Ovary (tissue), 9 donors: Measurements from ENCODE around the gene CPD. TPM values are rescaled to one million over a fixed set of nuclear protein-coding genes. Genes with fewer than 3 reads are reported as not detected.

Experiments
- DNase-seq, 5 donors: peaks; one replicate each; pipeline ENCODE4 v3.0.0-alpha.2; 2019 to 2020
- H3K27ac ChIP-seq, 2 donors: fragments of 200-600 bp; one replicate each; pipeline versions ENCODE4 v1.5.1 to v1.8.0; 2019 to 2022
- H3K27me3 ChIP-seq: fragments of 200-600 bp; one replicate; pipeline ENCODE4 v1.8.0; 2022
- H3K36me3 ChIP-seq: fragments of 200-600 bp; sonication (generic); one replicate; pipeline ENCODE4 v1.5.1; 2019
- H3K4me1 ChIP-seq: one replicate; pipeline ENCODE4 v1.8.1; 2013; ENCODE audit warnings: mild to moderate bottlenecking, moderate library complexity; ENCODE audit not compliant: insufficient read depth
- H3K4me3 ChIP-seq: fragments of 200-600 bp; sonication (generic); one replicate; pipeline ENCODE4 v1.5.1; 2017
- H3K9me3 ChIP-seq, 2 donors: fragments of 200-600 bp in 1 of 2; sonication (generic) in 1 of 2; one replicate each; pipeline versions ENCODE4 v1.5.1 to v1.8.1; 2013 to 2019; ENCODE audit warnings: mild to moderate bottlenecking in 1 of 2, moderate library complexity in 1 of 2
- EP300 ChIP-seq: sonication (generic); formaldehyde crosslinking; IDR thresholded peaks from one replicate; pipeline ENCODE4 v1.6.1; 2017; ENCODE audit warnings: antibody characterized with exemption
- POLR2A ChIP-seq: fragments of 450-650 bp; IDR thresholded peaks from one replicate; pipeline ENCODE4 v1.6.1; 2017; ENCODE audit warnings: antibody characterized with exemption, mild to moderate bottlenecking, moderate library complexity
- WGBS, 3 donors: extraction: QIAGEN DNeasy Blood & Tissue Kit in 1 of 3; methylation state at CpG; one replicate each; pipeline versions ENCODE4 v1.1.5 to v1.1.7; 2013 to 2017; 5-methylcytosine and 5-hydroxymethylcytosine counted together
- intact Hi-C, 4 donors: fragments of 100-400 bp; cut with DNase I; formaldehyde crosslinking; loops; one replicate each; pipeline versions ENCODE4 v1.11.0 to v1.15.1; 2022 to 2023
- polyA plus RNA-seq, 2 donors: library from polyadenylated mRNA; stranded (reverse); fragments of 200-250 nt in 1 of 2; fragments of 350-450 nt in 1 of 2; fragmentation: Illumina TruSeq in 1 of 2; extraction: RNeasy Lipid Tissue Mini Kit (QIAGEN cat#74804) in 1 of 2; gene quantifications; one replicate each; pipeline ENCODE4 v1.2.3, GENCODE V29; 2013 to 2014
- total RNA-seq, 7 donors: library from RNA; depleted of rRNA in 2 of 7; stranded (reverse); fragments of >200 nt in 2 of 7; fragmentation: NEBNext Ultra II Directional in 3 of 7; extraction: Animal tissue kit (Norgen Biotek cat#: 25700) in 3 of 7; gene quantifications; one replicate each; pipeline versions ENCODE4 v1.1.0 to v1.2.4, GENCODE V29; 2016 to 2023
- TF ChIP-seq, protein P1 (sequence below), 3 donors: fragments of 450-650 bp in 2 of 3; fragments of 200-600 bp in 1 of 3; IDR thresholded peaks; one replicate each; pipeline versions ENCODE4 v1.5.1 to v1.8.0; 2016 to 2022; ENCODE audit warnings: antibody characterized with exemption in 3 of 3, mild to moderate bottlenecking in 1 of 3
- donor health status: DM: no; HTN: no; CAD: no; lungs with moderate emphysema.
- donor health status: DM: no; HTN: no; CAD: no.
- donor health status: Bipolar disorder and iron deficiency.
- donor health status: DM: yes; HTN: yes; CAD: no.
- donor health status: DM: no; HTN: no; CAD: no.
- donor health status: DM: yes; HTN: yes; CAD: no.

Gene CPD
- total and polyA plus RNA-seq, 9 donors, result 8.6 to 53.8 (median 28.6) TPM

DNA sequence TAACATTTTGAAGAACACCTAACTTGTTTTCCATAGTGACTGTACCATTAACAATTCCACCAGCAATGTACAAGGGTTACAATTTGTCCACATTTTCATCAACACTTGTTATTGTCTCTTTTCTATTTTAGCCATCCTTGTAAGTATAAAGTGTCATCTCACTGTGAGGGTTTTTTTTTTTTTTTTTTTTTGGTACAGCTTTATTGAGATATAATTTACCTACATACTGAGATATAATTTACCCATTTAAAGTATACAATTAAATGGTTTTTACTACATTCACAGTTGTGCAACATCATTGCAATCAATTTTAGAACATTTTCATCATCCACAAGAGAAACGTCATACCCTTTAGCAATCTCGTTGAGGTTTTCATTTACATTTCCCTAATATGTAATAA lies 27.0 kb upstream of the CPD start:
- no peak overlapping the region for H3K4me3 ChIP-seq
- H3K36me3 ChIP-seq, result no peaks in the 10 kb centered on the region
- no peak overlapping the region for H3K27ac ChIP-seq
- DNase-seq, result no peak
- intact Hi-C loops, result no loop called here
- no peaks in the 10 kb centered on the region for H3K4me1 ChIP-seq
- 90 to 92% (median 91%) methylated on average over 2 of the region's 2 CpGs for WGBS, 3 donors
- TF ChIP-seq POLR2A, result no peak
- TF ChIP-seq EP300, result no peak
- TF ChIP-seq, protein P1, sequence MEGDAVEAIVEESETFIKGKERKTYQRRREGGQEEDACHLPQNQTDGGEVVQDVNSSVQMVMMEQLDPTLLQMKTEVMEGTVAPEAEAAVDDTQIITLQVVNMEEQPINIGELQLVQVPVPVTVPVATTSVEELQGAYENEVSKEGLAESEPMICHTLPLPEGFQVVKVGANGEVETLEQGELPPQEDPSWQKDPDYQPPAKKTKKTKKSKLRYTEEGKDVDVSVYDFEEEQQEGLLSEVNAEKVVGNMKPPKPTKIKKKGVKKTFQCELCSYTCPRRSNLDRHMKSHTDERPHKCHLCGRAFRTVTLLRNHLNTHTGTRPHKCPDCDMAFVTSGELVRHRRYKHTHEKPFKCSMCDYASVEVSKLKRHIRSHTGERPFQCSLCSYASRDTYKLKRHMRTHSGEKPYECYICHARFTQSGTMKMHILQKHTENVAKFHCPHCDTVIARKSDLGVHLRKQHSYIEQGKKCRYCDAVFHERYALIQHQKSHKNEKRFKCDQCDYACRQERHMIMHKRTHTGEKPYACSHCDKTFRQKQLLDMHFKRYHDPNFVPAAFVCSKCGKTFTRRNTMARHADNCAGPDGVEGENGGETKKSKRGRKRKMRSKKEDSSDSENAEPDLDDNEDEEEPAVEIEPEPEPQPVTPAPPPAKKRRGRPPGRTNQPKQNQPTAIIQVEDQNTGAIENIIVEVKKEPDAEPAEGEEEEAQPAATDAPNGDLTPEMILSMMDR (IDR thresholded peaks at IDR 0.05), result no peak
- no peaks in the 10 kb centered on the region for H3K27me3 ChIP-seq
- no peaks in the 10 kb centered on the region for H3K9me3 ChIP-seq

DNA sequence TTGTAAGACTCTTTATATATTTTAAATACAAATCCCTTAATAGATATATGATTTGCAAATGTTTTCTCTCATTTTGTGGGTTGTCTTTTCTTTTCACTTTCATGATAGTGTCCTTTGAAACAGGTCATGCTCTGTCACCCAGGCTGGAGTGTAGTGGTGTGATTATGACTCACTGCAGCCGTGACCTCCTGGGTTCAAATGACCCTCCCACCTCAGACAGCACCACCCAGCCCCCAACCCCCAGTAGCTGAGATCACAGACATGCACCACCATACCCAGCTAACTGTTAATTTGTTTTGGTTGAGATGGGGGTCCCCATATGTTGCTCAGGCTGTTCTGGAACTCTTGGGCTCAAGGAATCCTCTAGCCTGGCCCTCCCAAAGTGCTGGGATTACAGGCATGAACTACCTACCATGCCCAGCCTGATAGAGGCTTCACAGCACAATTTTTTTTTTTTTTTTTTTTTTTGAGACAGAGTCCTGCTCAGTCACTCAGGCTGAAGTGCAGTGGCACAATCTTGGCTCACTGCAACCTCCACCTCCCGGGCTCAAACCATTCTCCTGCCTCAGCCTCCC lies 26.4 kb upstream of the CPD start:
- Histone ChIP-seq H3K36me3 (no peaks in the 10 kb centered on the region), H3K4me3 (no peak overlapping the region), H3K9me3 (no peaks in the 10 kb centered on the region), H3K27me3 (no peaks in the 10 kb centered on the region), H3K4me1 (no peaks in the 10 kb centered on the region), H3K27ac (no peak overlapping the region)
- no peak for DNase-seq
- TF ChIP-seq EP300 (no peak), POLR2A (no peak)
- TF ChIP-seq, protein P1 (IDR thresholded peaks at IDR 0.05), result no peak
- 80 to 83% (median 83%) methylated on average over 2 of the region's 2 CpGs for WGBS, 3 donors
- intact Hi-C loops, result no loop called here

DNA sequence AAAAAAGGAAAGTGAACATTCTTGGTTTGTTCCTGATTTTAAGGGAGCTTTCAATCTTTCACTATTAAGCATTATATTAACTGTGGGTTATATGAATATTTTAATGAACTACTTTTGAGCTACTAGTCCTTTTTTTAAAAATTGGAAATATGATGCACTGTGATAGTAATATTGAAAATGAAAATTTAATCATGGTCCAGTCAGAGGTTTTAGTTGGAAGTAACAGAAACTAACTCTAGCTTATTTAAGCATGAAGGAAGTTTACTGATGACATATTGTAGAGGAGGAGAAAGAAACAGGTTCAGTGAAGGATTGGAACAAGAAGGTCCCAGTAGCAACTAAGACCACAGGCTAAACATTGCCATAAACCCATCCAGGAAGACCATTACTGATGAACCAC lies 24.0 kb upstream of the CPD start:
- Histone ChIP-seq H3K27ac (no peak overlapping the region), H3K36me3 (no peaks in the 10 kb centered on the region), H3K27me3 (no peaks in the 10 kb centered on the region), H3K4me1 (no peaks in the 10 kb centered on the region), H3K4me3 (no peak overlapping the region), H3K9me3 (no peaks in the 10 kb centered on the region)
- DNase-seq, result no peak
- intact Hi-C loops, result no loop called here
- no peak for TF ChIP-seq EP300
- TF ChIP-seq POLR2A, result no peak
- TF ChIP-seq, protein P1 (IDR thresholded peaks at IDR 0.05), result no peak

DNA sequence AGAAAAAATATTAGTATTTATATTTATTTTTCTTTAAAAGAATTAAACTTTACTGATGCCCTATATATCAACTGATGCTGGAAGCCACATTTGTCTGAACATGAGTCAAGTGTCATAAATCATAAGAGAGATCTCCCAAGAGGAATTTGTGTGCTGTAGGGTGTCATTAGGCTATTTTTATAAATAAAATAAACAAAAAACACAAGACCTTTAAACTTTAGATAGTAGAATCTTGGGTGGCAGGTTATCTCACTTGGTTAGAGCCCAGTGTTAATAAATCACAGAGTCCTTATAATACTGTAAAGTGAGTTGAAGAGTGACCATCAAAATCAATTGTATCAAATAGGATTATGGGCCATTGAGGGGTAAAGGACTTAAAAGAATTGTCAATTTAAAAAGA lies 21.3 kb upstream of the CPD start:
- Histone ChIP-seq H3K27ac (no peak overlapping the region), H3K4me3 (no peak overlapping the region), H3K4me1 (no peaks in the 10 kb centered on the region), H3K27me3 (no peaks in the 10 kb centered on the region), H3K36me3 (no peaks in the 10 kb centered on the region), H3K9me3 (no peaks in the 10 kb centered on the region)
- intact Hi-C loops, result no loop called here
- no peak for DNase-seq
- TF ChIP-seq, protein P1 (IDR thresholded peaks at IDR 0.05), result no peak
- TF ChIP-seq POLR2A (no peak), EP300 (no peak)
